HG03135 (cell line): ENCODE measurements around the gene SEMA5B.

ENCODE experiments used
- ATAC-seq: cut with Tn5 transposase; IDR thresholded peaks from one replicate; pipeline ENCODE4 v1.9.1; 2021; ENCODE audit warnings: mild to moderate bottlenecking, moderate library complexity; ENCODE audit not compliant: unreplicated experiment

The SEMA5B gene

GRCh38 chr3:122975924-122976293, 51.7 kb downstream of the SEMA5B start:
- ATAC-seq, result peak; percentile 58

- peak; percentile 46 for ATAC-seq
Observed at GRCh38 chr3:122975163-122975923, 52.2 kb downstream of the SEMA5B start.

- ATAC-seq, result peak; percentile 5
Observed at GRCh38 chr3:122974764-122975162, 52.8 kb downstream of the SEMA5B start.

- no peak for ATAC-seq
Observed at GRCh38 chr3:122973893-122974615, 53.5 kb downstream of the SEMA5B start.

- no peak for ATAC-seq
Observed at GRCh38 chr3:122972141-122972540, 55.4 kb downstream of the SEMA5B start.

- no peak for ATAC-seq
Observed at GRCh38 chr3:122969585-122970469, 57.7 kb downstream of the SEMA5B start.

- no peak for ATAC-seq
Observed at GRCh38 chr3:122967765-122968164, 59.8 kb downstream of the SEMA5B start.

GRCh38 chr3:122967356-122967755, 60.2 kb downstream of the SEMA5B start:
- ATAC-seq, result no peak

GRCh38 chr3:122966045-122966444, 61.5 kb downstream of the SEMA5B start:
- no peak for ATAC-seq

GRCh38 chr3:122964811-122965210, 62.8 kb downstream of the SEMA5B start:
- ATAC-seq, result no peak

GRCh38 chr3:122962149-122962548, 65.4 kb downstream of the SEMA5B start:
- no peak for ATAC-seq

GRCh38 chr3:122961146-122961545, 66.4 kb downstream of the SEMA5B start:
- no peak for ATAC-seq

- ATAC-seq, result no peak
Observed at GRCh38 chr3:122960652-122961051, 66.9 kb downstream of the SEMA5B start.

- no peak for ATAC-seq
Observed at GRCh38 chr3:122959339-122959738, 68.2 kb downstream of the SEMA5B start.

- ATAC-seq, result no peak
Observed at GRCh38 chr3:122957707-122958689, 69.6 kb downstream of the SEMA5B start.

- ATAC-seq, result no peak
Observed at GRCh38 chr3:122956693-122957455, 70.7 kb downstream of the SEMA5B start.

- ATAC-seq, result no peak
Observed at GRCh38 chr3:122955916-122956692, 71.5 kb downstream of the SEMA5B start.

GRCh38 chr3:122952520-122952919, 75.0 kb downstream of the SEMA5B start:
- no peak for ATAC-seq

- no peak for ATAC-seq
Observed at GRCh38 chr3:122948408-122948807, 79.2 kb downstream of the SEMA5B start.
